HG03558 (cell line): ENCODE measurements around the gene ZSCAN2.
"Not testable (repeated sequence)": the region's sequence is repeated elsewhere in the genome, so short reads cannot be mapped to it uniquely, and the experiment has no call there.

ENCODE experiments used
- ATAC-seq: cut with Tn5 transposase; IDR thresholded peaks from one replicate; pipeline ENCODE4 v1.9.1; 2021; ENCODE audit warnings: moderate number of reproducible peaks; ENCODE audit not compliant: unreplicated experiment; ENCODE audit errors: extremely low read depth

Gene ZSCAN2

GRCh38 chr15:84600687-84601554 is at the start of gene ZSCAN2:
Gene ZSCAN2, plus strand, starts transcription at chr15:84601009. Its CDS starts 2,919 bp downstream, at chr15:84603928.
- peak; percentile 75 for ATAC-seq

GRCh38 chr15:84551624-84552023 is 49.2 kb upstream of the ZSCAN2 start:
- not testable (repeated sequence) for ATAC-seq

DNA sequence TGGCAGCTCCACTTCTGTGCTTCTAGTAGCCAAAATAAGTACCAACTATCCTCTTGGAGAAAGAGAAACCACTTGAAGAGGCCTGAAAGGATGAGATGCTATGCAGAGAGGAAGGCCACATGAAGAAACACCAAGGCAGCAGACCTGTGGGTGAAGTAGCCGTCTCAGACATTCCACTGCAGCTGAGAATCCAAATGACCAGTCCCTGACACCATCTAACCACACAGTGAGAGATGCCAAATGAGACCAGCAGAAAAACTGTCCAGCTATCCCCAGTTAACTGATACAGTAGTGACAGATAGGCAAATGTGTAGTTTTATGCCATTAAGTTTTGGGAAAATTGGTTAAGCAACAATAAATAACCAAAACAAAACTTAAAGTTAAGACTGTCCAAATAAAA is 47.9 kb upstream of the ZSCAN2 start:
- no peak for ATAC-seq

DNA sequence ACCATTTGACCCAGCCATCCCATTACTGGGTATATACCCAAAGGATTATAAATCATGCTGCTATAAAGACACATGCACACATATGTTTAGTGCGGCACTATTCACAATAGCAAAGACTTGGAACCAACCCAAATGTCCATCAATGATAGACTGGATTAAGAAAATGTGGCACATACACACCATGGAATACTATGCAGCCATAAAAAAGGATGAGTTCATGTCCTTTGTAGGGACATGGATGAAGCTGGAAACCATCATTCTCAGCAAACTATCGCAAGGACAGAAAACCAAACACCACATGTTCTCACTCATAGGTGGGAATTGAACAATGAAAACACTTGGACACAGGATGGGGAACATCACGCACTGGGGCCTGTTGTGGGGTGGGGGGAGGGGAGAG is 44.1 kb upstream of the ZSCAN2 start:
- ATAC-seq: not testable (repeated sequence)

DNA sequence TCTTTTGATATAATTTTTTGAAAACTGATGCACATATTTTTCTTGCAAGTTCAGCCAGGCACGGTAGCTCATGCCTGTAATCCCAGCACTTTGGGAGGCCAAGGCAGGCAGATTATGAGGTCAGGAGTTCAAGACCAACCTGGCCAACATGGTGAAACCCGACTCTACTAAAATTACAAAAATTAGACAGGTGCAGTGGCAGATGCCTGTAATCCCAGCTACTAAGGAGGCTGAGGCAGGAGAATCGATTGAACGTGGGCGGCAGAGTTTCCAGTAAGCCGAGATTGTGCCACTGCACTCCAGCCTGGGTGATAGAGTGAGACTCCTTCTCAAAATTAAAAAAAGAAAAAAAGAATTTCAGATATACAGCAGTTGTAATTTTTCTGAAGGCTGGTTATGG is 32.8 kb upstream of the ZSCAN2 start:
- ATAC-seq: not testable (repeated sequence)

DNA sequence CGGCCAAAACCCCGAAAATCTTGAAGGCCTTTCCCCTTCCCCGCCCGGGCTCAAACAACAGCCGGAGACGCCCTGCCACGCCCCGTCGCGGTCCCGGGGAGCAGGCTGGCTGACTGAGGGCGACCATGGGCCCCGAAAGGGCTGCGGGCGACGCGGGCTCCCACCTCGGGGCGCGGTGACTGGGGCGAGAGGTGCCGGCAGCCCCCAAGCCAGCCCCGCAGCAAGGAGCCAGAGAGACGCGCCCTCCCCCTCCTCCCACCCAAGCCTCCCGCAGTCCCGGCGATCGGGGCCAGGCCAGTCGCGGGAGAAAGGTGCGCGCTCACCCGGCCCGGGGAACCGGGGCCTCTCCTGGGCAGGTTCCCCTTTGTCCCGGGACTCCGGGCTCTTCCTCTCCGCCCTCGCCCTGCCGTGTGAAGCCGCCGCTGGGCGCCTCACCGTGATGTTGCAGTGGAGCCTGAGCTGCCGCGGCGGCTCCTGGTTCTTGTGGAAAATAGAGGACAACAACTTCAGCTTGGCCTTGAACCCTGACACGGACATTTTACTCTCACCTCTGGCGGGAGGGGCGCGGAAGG is 30.6 kb upstream of the ZSCAN2 start:
- no peak for ATAC-seq

GRCh38 chr15:84572231-84572630 is 28.6 kb upstream of the ZSCAN2 start:
- no peak for ATAC-seq

- ATAC-seq: no peak
These were observed 25.3 kb upstream of the ZSCAN2 start for GRCh38 chr15:84575493-84575892.

GRCh38 chr15:84577891-84578290 is 22.9 kb upstream of the ZSCAN2 start:
- not testable (repeated sequence) for ATAC-seq

DNA sequence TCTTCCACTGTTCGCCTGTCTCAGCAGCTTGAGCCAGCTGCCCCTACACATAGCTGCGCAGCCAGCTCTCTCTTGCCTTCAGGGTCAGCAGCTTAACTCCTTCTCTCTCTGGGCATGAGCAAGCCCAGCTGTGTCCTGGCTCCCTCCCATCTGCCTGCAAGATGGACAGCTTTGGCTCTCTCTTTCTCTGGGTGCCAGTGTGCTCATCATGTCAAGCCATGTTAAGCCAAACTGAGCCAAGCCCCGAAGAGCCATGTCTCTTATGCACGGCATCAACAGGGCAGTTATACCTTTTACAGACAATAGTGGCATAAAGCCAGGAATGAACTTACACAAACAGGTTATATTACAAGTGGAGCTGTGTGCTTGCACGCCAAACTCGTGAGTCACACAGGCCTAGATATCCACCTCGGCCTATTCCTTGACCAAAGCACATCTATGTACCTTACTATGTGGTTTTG is 21.5 kb upstream of the ZSCAN2 start:
- ATAC-seq: not testable (repeated sequence)

GRCh38 chr15:84581676-84582428 is 19.0 kb upstream of the ZSCAN2 start:
- ATAC-seq: not testable (repeated sequence)

DNA sequence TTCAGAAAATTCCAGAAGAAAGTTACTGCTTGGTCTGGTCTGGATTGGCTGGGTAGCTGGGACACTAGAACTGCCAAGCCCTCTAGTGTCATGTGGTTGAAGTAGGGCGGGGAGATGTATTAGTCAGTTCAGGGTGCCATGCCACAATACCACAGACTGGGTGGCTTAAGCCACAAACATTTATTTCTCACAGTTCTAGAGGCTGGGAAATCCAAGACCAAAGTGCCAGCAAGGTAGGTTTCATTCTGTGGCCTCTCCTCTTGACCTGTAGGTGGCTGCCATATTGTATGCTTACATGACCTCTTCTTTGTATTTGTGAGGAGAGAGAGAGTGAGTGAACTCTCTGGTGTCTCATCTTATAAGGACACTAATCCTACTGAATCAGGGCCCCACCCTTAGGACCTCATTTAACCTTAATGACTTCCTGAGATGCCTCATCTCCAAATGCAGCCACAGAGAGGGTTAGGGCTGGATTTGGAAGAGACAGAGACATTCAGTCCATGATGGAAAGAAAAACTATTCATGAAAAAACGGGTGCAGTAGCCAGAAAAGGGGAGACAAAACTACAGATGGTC is 18.1 kb upstream of the ZSCAN2 start:
- no peak for ATAC-seq

DNA sequence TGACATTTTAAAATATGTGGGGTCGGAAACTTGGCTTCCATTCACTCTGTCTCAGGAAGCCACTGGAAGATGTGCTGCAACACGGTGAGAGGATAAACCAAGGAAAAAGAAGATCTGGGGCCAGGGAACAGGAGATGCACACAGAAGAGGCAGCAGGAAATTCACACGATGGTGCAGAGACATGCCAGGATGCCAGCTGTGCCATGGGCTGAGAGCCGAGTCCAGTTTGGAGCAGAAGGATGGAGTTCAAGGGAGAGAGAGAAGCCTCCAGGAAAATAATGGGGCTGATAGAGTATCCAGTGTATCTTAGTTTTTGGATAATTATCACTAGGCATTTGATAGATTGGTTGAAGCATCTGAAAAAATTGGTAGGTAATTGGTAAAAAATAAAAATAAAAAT is 16.9 kb upstream of the ZSCAN2 start:
- not testable (repeated sequence) for ATAC-seq

GRCh38 chr15:84586696-84587095 is 14.1 kb upstream of the ZSCAN2 start:
- no peak for ATAC-seq

DNA sequence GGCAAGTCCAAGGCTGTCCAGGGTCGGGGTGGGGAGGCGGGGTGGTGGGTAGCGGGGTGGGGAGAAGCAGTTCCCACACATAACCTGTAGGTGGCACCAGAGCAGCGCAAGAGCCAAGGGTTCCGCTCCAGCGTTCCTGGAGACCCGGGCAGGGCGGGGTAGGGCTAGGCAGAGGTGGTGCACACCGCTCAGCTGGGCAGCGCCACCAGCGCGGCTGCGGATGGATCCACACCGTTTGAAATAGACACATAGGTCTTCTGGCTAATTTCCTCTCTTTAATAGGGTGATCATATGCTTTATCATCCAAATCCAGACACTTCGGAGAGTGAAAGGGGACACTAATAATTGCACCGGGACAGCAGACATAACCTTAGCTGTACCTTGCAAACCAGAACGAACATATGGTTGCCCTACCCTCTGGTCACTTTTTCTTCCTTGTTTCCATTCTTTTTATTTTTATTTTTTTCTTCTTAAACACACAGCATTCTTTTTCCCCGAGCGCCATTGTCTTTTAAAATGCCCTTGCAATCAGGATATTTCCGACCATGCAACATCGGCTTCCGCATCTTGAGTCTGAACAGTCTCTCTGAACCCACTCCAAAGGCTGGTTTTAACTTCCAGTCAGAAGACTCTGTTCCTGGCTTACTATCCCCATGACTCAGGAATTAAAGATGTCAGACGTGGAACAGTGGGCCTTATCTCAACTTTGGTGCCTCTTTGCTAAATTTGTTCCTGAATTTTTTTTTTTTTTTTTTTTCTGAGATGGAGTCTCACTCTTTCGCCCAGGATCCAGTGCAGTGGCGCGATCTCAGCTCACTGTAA is 12.5 kb upstream of the ZSCAN2 start:
- peak; percentile 81 for ATAC-seq

DNA sequence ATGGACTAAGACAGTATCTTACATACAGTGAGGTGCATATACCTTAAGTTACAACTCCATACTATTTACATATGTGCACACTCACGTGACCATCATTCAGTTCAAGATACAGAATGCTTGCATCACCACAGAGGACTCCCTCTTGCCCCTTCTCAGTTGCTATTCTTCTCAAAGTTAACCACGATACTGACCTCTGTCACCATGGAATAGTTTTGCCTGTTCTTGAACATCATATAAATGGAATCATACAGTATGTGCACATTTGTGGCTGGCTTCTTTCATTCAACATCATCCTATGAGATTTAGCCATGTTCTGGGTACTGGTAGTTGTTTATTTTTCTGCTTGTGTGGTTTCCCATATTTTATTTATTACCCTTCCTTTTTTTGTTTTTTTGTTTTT is 10.4 kb upstream of the ZSCAN2 start:
- no peak for ATAC-seq

GRCh38 chr15:84591815-84592214 is 9.0 kb upstream of the ZSCAN2 start:
- ATAC-seq: no peak

DNA sequence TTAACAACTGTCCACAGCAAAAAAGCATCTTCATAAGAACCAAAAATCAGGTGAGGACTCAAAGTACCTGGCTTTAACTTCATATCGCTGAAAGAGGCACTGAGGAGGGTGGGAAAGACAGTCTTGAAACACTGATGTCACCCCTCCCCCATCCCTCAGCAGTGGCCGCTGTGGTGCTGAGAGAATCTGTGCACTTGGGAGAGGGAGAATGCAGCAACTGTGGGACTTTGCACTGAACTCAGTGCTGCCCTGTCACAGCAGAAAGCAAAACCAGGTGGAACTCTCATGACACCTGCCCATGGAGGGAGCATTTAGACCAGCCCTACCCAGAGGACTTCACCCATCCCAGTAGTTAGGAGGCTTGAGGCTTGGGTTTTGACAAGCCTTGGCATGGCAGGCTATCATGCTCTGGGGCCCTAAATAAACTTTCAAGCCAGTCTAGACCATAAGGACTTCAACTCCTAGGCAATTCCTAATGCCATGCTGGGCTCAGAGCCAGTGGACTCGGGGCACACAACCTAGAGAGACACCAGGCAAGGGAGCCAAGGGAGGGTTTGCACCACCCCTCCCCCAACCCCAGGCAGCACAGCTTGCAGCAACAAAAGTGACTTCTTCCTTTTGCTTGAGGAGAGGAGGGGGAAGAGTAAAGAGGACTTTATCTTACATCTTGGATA is 6.1 kb upstream of the ZSCAN2 start:
- no peak for ATAC-seq

- no peak for ATAC-seq
These were observed 5.1 kb upstream of the ZSCAN2 start for GRCh38 chr15:84595660-84596059.
